Ovary (tissue), 3 donors: ENCODE measurements around the gene OLFML2B.

Experiments used
- EP300 ChIP-seq: sonication (generic); formaldehyde crosslinking; IDR thresholded peaks from one replicate; pipeline ENCODE4 v1.6.1; 2017; ENCODE audit warnings: antibody characterized with exemption
- TF ChIP-seq, protein P1 (sequence below), 3 donors: fragments of 450-650 bp in 2 of 3; fragments of 200-600 bp in 1 of 3; IDR thresholded peaks; one replicate each; pipeline versions ENCODE4 v1.5.1 to v1.8.0; 2016 to 2022; ENCODE audit warnings: antibody characterized with exemption in 3 of 3, mild to moderate bottlenecking in 1 of 3
- donor health status: DM: no; HTN: no; CAD: no.

DNA sequence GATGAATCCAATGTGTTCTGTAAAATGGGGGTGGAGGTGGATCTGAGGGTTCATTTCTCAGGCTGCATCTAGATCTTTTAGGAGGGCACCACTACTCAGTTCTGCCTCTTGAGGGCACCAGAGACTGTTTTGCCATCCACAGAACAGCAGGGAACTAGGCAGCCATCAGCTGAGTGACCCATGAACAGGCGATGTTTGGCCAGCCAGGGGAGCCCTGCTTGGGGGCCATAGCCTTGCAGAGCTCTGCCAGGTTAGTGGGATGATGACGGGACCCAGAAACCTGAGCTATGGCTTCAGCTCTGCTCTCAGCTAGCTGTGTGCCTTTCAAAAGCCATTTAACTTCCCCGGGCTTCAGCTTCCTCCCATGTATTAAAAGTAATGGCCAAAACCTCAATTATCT, 32.4 kb upstream of the OLFML2B start:
- TF ChIP-seq EP300 = no peak
- TF ChIP-seq, protein P1, sequence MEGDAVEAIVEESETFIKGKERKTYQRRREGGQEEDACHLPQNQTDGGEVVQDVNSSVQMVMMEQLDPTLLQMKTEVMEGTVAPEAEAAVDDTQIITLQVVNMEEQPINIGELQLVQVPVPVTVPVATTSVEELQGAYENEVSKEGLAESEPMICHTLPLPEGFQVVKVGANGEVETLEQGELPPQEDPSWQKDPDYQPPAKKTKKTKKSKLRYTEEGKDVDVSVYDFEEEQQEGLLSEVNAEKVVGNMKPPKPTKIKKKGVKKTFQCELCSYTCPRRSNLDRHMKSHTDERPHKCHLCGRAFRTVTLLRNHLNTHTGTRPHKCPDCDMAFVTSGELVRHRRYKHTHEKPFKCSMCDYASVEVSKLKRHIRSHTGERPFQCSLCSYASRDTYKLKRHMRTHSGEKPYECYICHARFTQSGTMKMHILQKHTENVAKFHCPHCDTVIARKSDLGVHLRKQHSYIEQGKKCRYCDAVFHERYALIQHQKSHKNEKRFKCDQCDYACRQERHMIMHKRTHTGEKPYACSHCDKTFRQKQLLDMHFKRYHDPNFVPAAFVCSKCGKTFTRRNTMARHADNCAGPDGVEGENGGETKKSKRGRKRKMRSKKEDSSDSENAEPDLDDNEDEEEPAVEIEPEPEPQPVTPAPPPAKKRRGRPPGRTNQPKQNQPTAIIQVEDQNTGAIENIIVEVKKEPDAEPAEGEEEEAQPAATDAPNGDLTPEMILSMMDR (IDR thresholded peaks at IDR 0.05) = peak in 2 of 3 donors; percentile 28 to 36
